GM18526 (cell line): ENCODE measurements around the gene NRXN3.

Source experiments
- POLR2A ChIP-seq: IDR thresholded peaks from 3 replicates; pipeline ENCODE4 v1.6.1; 2011; ENCODE audit not compliant: insufficient read length; ENCODE audit errors: extremely low read depth

Gene NRXN3

GRCh38 chr14:79899610-79900009 lies 1729.4 kb downstream of the NRXN3 start:
- no peak for TF ChIP-seq POLR2A

- TF ChIP-seq POLR2A: no peak
These were observed 1734.3 kb downstream of the NRXN3 start for GRCh38 chr14:79904497-79904896.

- TF ChIP-seq POLR2A: no peak
These were observed 1736.8 kb downstream of the NRXN3 start for GRCh38 chr14:79906994-79907393.

GRCh38 chr14:79910086-79910485 lies 1739.9 kb downstream of the NRXN3 start:
- TF ChIP-seq POLR2A: no peak

- no peak for TF ChIP-seq POLR2A
These were observed 1741.6 kb downstream of the NRXN3 start for GRCh38 chr14:79911744-79912143.

- no peak for TF ChIP-seq POLR2A
These were observed 1744.4 kb downstream of the NRXN3 start for GRCh38 chr14:79914595-79914994.

GRCh38 chr14:79915406-79915805 lies 1745.2 kb downstream of the NRXN3 start:
- TF ChIP-seq POLR2A: no peak

GRCh38 chr14:79916281-79916680 lies 1746.1 kb downstream of the NRXN3 start:
- TF ChIP-seq POLR2A: no peak

- no peak for TF ChIP-seq POLR2A
These were observed 1746.7 kb downstream of the NRXN3 start for GRCh38 chr14:79916892-79917291.
